ENCODE results near the gene TEX264.

DNA sequence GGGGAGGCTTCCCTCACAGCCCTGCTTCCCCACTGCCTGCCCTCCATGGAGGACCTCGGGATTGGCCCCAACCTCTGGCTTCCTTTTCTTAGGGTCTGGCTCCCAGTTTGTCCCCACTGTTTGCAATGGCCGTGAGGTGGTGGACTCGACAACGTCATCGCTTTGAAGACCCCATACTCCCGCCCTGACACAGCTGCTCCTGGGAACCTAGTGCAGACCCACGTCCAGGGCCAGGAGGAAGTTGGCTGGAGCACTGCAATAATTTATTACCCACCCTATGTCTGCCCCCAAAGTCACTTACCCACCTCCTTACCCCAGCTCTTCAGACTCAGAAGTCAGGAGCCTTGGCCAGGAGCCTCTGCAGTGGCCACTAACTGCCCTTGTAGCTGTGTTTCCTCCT is 46.9 kb downstream of the TEX264 start:
- TF ChIP-seq, protein P1, sequence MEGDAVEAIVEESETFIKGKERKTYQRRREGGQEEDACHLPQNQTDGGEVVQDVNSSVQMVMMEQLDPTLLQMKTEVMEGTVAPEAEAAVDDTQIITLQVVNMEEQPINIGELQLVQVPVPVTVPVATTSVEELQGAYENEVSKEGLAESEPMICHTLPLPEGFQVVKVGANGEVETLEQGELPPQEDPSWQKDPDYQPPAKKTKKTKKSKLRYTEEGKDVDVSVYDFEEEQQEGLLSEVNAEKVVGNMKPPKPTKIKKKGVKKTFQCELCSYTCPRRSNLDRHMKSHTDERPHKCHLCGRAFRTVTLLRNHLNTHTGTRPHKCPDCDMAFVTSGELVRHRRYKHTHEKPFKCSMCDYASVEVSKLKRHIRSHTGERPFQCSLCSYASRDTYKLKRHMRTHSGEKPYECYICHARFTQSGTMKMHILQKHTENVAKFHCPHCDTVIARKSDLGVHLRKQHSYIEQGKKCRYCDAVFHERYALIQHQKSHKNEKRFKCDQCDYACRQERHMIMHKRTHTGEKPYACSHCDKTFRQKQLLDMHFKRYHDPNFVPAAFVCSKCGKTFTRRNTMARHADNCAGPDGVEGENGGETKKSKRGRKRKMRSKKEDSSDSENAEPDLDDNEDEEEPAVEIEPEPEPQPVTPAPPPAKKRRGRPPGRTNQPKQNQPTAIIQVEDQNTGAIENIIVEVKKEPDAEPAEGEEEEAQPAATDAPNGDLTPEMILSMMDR (IDR thresholded peaks at IDR 0.05) = no peak
- no peak for TF ChIP-seq POLR2A (IDR thresholded peaks at IDR 0.05)
- no peak for TF ChIP-seq EP300 (IDR thresholded peaks at IDR 0.05; ENCODE audit: low read depth)
- TF ChIP-seq POLR2AphosphoS5 (IDR thresholded peaks at IDR 0.05) = no peak
